Fibroblast of the conjunctiva (primary cell): ENCODE data around the gene TMEM161B.
A peak's percentile ranks its signal among the peaks of the same experiment; 100 is the strongest.
"Not testable (repeated sequence)": the region's sequence is repeated elsewhere in the genome, so short reads cannot be mapped to it uniquely, and the experiment has no call there.

Source experiments
- DNase-seq: peaks from one replicate; pipeline ENCODE4 v3.0.0-alpha.2; 2010; ENCODE audit warnings: low read depth

TMEM161B gene

DNA sequence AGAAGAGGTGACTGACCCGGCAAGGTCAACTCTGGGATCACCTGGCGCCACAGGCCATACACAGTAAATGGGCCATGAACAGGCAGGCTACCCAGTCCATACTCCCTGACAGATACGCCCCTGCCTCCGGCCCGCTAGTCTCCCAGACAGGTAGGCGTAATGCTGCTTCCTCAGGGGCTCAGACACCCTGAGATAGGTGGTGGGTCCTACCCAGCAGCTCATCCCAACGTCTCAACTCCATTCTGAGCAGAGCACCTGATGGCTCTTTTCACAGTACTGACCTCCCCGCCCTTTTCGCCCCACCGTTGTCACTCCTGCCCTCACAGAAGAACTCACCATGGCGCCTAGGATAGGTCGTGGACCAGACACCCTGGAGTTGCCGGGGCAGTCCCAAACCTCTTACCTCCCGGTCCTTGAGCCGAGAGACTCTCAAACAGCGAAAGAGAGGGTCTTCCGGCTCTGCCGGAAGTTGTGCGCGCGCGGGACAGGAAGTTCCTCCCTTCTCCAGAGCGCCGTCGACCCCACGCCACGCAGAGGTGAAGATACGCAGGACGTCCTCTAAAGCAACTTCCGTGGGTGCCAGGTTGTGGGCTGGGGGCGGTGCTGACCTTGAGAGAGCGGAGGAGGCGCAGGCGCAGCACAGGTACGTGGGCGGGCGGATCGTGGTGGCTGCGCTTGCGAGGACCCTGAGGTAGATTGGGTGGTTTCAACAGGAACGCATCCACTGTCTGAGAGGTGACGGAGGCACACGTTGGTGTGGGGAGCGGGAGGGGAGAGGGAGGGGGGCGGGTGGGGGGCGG, at the start of gene TMEM161B:
TSS of gene TMEM161B (minus strand) at position 461 of the 800 bp plus-strand sequence. CDS start at position 339, 122 bp downstream.
- peak; percentile 73 for DNase-seq

DNA sequence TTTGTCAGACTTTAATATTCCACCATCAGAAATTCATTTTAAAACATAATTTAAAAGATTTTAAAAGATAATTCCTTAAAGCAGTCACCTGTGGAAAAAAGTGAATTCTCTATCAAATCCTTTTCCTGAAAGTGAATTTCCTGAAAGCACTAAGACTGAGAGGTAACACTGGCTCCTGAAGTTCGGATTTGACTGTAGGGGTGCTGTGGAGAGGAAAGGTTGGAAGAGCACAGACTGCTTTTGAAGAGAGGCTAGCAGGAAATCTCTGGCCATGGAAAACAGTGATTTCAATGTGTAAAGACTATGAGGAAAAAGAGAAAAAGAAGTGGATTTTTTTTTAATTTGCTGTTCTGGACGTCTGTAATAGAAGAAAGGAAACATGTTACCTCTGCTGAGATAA, 35.7 kb upstream of the TMEM161B start:
- no peak for DNase-seq

DNA sequence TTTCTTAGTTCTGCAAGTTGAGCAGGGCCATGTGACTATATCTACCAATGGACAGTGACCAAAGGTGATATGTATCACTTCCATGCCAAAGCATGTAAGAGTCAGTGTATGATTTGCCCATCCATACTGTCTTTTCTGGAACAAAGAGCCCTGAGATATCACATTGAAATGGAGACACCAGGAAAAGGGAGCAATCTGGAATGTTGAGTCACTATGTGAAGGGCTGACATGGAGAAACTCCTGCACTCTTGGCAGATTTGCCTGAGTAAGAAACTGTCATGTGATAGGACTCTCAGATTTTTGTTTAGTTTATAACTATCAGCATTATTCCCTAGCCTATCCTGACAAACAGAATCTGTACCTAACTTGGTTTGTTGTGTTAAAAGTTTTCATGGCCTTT, 29.8 kb upstream of the TMEM161B start:
- DNase-seq = no peak

DNA sequence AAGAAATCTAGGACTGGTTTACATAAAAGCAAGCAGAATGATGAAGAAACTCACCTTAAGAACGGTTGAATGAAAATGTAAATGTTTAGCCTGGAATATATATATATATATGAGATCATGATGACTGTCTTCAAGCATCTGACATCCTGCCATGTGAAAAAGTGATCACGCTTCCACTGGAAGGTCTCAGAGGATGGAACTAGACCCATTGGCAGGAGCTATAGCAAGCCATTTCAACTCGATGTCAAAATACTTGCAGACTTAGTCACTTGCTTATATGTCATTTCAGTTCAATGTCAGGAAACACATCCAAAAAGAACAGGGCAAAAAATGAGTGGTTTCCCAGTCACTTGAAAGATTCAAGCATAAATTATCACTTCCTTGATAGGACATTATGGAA, 22.2 kb upstream of the TMEM161B start:
- no peak for DNase-seq

DNA sequence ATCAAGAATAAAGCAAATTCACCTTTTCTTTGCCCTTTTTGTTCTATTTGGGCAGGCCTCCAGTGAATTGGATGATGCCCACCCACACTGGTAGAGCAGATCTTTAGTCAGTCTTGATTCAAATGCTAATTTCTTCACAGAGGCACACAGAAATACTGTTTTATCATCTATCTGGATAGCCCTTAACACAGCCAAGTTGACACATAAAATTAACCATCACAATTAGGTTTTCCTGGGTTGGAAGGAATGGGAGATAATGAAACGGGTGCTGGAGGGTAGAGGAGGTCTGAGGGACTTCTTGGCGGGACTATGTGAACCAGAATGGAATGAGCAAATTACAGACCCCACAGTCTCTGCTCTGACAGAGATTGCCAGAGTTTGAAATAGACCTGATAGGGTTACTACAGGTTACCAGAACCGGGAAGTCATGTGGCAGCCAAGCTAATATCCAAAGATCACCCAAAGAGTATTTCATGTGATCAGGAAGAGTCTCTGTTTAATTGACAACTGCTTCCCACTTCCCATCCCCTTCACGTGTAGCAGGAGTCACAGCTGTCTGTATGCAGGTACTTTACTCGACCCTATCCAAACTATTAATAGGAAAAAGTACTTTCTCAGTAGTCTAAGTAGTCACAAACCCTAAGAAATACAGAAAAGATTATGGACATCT, 20.0 kb upstream of the TMEM161B start:
- DNase-seq = no peak

DNA sequence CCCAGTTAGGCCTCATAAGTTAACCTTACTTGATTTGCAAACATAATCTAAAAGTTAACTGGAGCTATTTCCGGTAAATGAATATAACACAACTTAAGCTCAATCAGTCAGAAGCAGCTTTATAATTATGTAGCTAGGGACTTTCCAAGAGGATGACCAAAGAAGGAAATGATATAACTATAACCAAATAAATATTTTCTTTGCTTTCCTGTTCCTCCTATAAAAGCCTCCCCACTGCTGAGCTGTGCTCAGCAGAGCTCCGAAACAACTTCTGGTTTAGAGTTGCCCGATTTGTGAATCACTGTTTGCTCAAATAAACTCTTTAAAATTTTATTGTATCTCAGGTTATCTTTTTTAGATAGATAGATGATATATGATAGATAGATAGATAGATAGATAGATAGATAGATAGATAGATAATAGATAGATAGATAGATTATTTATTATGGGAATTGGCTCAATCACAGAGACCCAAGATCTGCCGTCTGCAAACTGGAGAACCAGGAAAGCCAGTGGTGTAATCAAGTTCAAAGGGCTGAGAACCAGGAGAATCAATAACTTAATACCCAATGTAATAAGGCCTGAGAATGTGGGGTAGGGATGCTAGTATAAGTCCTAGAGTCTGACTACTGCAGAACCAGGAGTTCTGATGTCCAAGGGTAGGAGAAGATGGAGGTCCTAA, 19.3 kb upstream of the TMEM161B start:
- DNase-seq = no peak

DNA sequence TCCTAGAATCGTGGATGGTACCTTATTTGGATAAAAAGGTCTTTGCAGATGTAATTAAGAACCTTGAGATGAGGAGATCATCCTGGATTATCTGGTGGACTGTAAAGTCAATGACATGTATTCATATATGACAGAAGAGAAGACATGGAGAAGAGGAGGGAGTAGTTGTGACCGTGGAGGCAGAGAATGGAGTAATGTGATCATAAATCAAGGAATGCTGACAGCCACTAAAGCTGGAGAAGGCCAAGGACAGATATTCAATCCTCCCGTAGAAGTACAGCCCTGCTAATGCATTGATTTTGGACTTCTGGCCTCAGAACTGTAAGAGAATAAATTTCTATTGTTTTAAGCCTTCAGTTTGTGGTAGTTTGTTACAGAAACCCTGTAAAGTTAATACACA, 18.7 kb upstream of the TMEM161B start:
- no peak for DNase-seq

DNA sequence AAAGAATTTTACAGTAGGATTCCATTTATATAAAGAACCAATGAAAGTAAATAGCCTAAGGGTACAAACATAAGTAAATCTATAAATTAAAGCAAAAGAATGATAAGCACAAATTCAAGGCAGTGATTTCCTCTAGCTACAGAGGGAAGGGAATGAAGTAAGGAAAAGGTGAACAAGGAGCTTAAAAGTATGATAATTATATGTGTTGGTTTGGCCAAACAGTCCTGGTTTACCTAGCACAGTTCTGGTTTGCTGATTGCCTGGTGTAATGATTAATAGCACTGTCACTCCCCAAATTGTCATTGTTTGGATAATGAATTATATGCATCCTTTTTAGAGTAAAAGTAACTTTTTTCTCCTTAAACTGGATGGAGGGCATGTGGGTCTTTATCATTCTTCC, 15.0 kb upstream of the TMEM161B start:
- no peak for DNase-seq

DNA sequence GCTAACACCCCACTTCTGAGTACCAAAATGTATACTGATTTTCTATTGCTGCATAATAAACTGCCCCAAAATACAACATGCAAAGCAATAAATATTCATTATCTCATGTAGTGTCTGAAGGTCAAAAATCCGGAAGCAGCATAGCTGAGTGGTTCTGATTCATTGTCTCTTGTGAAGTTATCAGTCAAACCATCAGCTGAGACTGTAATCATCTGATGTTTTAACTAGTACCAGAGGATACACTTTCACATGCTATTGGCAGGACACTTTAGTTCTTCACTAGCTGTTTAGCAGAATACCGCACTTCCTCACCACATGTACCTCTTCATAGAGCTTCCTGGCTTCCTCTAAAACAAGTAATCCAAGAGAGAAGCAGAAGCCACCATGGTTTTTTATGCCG, 12.7 kb upstream of the TMEM161B start:
- no peak for DNase-seq

DNA sequence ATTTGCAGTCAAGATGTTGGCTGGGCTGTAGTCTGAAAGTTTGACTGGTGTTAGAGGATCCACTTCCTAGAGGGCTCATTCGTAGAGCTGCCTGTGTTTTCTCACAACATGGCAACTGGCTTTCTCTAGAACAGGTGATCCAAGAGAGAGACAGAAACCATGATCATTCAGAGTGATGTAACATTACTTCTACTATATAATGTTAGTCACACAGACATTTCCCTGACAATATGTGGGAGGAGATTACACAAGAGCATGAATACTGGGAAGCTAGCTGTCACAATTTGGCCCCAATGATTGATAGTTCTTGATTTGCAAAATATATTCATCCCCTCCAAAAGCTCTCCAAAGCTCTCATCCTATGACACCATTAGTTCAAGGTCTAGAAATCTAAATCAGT, 10.9 kb upstream of the TMEM161B start:
- no peak for DNase-seq

DNA sequence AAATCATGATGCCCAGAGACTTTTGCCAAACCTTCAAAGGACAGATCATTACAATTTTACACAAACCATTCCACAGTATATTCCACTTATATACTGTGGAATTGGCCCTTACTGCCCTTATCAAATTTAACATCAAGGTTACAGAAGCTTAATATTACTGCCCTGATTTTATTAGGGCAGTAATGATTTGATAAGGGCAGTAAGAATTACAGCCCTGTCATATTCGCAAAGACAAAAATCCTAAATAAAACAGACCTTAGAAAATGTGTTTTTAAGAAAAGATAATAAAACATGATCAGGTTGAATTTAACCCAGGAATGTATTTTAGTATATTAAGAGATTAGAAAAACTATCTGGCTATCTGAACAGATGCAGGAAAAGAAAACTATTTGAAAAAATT, 7.7 kb upstream of the TMEM161B start:
- DNase-seq = no peak

DNA sequence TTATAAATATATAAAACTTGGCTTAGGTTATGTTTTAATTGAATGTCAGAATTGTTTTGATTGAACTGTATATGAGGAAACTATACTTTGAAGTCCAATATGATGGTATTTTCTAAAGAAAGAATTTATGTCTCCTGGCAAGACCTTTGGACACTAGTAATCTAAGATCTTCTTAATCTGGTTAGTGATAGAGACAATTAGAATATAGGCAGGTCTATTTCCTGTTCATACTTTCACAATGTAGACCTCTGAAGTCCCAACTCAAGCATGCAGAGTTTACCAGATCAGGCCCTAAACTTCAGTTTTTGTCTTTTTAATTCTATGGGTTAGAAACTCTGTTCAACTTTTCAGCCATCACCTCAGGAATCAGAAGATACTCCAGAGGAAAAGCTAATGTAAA, 6.9 kb upstream of the TMEM161B start:
- DNase-seq = no peak

DNA sequence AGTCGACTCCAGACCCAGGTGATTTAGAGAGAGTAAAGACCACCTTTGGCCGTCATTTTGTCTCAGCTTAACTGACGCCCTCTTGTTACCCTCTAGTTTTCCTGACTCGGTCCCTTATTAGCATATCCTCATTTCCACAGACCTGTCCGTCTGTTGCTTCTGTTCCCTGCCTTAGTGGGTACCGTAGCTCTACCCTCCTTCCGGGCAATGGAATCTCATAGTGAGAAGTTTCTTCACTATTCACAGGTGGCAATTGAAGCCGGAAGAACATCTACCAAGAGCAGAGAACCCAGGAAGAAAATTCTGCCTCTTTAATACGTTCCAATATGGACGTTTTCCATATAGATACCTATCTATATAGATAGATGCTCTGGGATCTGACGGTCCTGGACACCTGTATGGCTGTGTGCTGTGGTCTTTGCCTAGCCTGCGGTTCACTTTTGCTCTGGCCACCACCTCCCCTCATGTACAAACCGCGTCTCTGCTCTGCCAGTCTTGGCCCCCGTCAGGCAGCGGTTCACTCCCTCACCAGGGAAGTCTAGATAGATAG, 652 bp upstream of the TMEM161B start:
- no peak for DNase-seq

DNA sequence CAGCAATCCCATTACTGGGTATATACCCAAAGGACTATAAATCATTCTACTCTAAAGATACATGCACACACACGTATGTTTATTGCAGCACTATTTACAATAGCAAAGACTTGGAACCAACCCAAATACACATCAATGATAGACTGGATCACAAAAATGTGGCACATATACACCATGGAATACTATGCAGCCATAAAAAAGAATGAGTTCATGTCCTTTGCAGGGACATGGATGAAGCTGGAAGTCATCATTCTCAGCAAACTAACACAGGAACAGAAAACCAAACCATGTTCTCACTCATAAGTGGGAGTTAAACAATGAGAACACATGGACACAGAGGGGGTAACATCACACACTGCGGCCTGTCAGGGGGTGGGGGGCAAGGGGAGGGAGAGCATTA, 4.1 kb downstream of the TMEM161B start:
- DNase-seq = not testable (repeated sequence)

DNA sequence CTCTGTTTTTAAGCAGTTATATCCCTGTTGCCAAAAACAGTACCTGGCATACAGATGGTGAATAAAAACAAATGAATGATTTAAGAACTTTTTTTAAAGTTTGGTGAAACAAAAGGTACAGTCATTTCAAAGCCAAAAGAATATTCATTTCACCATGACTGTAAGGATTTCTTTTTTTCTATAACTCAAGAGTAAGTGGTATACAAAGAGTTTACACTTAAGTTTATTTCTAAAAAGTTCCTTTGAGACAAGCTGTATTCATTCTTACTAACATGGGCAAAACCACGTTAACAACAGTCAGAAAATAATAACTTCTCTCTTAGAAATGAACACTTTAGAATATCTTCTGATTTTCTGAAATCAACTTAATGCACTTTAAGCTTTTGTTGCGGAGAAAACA, 5.3 kb downstream of the TMEM161B start:
- DNase-seq = no peak

DNA sequence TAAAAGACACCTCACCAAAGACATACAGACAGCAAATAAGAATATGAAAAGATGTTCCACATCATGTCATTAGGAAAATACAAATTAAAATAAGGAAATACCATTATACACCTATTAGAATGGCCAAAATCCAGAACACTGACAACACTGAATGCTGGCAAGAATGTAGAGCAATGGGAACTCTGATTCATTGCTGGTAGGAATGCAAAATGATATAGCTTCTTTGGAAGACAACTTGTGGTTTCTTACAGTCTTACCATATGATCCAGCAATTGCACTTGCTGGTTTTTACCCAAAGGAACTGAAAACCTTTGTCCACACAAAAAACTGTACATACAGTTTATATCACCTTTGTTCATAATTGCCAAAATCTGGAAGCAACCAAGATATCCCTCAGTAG, 6.5 kb downstream of the TMEM161B start:
- no peak for DNase-seq

DNA sequence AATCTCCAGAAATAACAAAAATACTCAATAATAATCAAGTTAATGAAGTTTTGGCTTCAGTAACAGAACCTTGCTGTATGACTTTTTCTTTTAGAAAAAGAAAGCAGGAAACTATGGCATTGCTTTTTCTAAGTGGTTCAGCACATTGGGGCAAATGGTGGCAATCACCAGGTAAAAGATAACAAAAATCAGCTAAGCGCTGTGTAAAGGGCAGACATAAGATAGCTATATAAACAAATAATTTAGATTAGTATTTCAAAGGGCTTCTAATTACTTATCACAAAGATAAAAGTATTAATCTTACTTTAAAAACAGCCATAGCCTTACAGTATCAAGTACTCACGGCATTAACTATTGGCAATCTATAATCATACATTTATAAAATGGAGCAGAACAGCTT, 10.0 kb downstream of the TMEM161B start:
- DNase-seq = no peak

DNA sequence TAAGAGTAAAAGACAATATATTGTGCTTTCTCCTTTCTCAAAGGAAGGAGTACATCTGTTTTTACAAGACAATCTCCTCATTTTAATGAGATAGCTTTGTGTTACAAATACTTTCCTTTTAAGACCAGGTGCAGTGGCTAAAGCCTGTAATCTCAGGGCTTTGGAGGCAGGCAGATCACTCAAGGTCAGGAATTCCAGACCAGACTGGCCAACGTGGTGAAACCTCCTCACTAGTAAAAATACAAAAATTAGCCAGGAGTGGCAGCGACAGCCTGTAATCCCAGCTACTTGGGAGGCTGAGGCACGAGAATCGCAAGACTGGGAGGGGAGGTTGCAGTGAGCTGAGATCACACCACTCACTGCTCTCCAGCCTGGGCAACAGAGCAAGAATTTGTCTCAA, 11.8 kb downstream of the TMEM161B start:
- DNase-seq = no peak

DNA sequence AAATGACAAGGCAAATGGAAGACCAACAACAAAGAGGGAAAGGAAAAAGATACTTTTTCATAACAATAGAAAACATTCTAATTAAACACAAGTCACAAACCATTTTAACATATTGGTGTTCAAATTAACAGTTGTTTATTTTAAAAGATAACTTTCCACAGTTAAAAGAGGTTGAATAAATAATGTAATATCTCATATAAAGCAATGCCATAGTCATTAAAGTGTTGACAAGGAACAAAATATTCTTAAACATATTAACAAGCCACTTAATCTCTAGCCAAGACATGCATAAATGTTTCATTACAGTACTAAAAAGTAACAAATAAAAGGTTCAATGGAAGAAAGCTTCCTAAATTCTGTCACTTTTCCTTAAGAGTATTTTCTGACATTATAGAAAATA, 12.6 kb downstream of the TMEM161B start:
- no peak for DNase-seq

DNA sequence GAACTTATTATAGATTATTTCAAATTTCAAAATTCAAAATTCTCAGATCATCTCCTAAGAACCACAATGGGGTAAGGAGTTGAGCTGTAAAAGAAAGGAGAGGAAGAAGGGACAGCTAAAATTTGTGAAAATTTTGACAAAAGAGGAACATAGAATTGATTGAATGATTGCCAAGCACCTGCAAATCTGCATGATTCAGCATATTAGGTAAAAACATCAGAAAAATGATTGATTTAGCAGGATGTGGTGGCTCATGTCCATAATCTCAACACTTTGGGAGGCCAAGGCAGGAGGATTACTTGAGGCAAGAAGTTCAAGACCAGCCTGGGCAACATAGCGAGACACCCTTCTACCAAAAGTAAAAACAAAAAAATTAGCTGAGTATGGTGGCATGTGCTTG, 14.3 kb downstream of the TMEM161B start:
- no peak for DNase-seq

DNA sequence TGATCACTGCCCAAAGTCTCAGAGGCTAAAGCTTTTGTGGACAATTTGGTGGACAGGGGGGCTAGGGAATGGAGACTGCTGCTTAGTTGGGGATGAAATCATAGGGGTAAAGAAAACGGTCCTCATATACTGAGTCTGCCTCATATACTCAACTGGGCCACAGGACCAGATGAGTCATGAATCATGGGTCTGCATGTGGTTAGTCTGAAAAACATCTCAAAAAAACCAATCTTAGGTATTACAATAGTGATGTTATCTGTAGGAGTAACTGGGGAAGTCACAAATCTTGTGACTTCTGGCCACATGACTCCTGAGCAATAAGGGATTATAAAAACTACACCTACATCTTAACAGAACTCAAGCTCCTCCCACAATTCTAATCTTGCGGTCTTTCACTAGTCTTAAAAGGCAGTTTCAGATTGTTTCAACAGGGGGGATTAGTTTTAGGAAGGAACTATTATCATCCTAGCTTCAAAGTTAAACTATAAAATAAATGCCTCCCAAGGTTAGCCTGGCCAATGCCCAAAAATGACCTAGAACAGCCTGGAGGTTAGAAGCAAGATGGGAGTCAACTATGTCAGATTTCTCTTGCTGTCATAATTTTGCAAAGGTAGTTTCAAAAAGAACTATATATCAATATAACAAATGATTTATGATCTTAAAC, 17.5 kb downstream of the TMEM161B start:
- no peak for DNase-seq

DNA sequence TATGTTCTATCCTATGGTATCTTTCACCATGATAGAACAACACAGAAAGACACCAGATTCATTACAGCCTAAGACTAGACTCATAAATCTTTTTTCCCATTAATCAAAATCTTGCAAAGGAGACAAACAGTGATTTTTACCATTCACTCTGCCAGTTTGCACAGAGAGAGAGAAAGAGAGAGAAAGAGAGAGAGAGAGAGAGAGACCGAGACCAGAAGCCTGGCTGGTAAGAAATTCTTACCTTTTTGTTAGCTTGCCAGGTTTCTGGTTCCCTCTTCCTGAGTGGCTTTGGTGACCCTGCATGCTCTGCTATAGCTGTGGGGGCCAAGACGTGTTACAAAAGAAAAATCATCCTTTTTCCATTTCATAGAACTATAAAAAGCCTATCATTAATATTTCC, 18.6 kb downstream of the TMEM161B start:
- DNase-seq = no peak
